Rectal smooth muscle tissue (tissue), 1 donor: ENCODE measurements around the gene KIAA2012.

Source experiments
- H3K27ac ChIP-seq: one replicate; pipeline ENCODE4 v1.7.0; 2013; ENCODE audit warnings: low read depth, low read length, inconsistent platforms
- H3K27me3 ChIP-seq: one replicate; pipeline ENCODE4 v1.7.0; 2013; ENCODE audit warnings: low read length; ENCODE audit not compliant: control insufficient read depth, insufficient read depth
- H3K36me3 ChIP-seq: one replicate; pipeline ENCODE4 v1.7.0; 2013; ENCODE audit warnings: low read length; ENCODE audit not compliant: control insufficient read depth, insufficient read depth
- H3K4me1 ChIP-seq: one replicate; pipeline ENCODE4 v1.7.0; 2013; ENCODE audit warnings: low read length; ENCODE audit not compliant: control insufficient read depth, insufficient read depth
- H3K4me3 ChIP-seq: one replicate; pipeline ENCODE4 v1.7.0; 2013; ENCODE audit warnings: low read length
- H3K9ac ChIP-seq: one replicate; pipeline ENCODE4 v1.7.0; 2013; ENCODE audit warnings: low read length

KIAA2012 gene

DNA sequence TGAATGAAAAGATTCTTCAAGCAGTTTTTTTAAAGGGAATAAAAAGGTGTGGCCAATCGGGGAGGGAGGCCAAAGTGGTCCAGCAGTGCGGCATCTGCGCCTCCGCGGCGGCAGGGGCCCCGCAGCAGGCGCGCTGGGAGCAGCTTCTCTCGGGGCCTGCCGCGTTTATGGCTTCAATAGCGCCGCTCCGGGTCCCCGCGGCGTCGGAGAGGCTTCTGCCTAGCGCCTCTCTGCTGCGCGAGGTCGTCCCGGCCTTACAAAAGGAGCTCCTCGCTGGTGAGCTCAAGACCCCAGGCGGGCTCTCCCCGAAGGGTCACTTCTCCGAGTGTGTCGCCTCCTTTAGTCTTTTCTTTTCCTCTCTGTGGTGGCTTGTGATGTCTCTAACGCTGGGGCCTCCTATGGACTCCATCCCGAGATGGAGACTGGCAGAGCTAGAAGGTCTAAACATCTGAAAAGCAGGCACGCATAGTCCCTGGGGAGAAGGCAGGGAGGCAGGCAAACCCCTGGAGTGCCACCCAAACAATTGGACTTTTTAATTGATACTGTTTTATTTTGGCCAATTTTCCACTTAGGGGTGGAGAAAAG is 98.3 kb downstream of the KIAA2012 start:
- Histone ChIP-seq H3K36me3 (no peaks in the 10 kb centered on the region), H3K9ac (no peak overlapping the region), H3K4me1 (no peaks in the 10 kb centered on the region), H3K27ac (peak overlapping the region; percentile 19), H3K27me3 (no peaks in the 10 kb centered on the region), H3K4me3 (no peak overlapping the region)

DNA sequence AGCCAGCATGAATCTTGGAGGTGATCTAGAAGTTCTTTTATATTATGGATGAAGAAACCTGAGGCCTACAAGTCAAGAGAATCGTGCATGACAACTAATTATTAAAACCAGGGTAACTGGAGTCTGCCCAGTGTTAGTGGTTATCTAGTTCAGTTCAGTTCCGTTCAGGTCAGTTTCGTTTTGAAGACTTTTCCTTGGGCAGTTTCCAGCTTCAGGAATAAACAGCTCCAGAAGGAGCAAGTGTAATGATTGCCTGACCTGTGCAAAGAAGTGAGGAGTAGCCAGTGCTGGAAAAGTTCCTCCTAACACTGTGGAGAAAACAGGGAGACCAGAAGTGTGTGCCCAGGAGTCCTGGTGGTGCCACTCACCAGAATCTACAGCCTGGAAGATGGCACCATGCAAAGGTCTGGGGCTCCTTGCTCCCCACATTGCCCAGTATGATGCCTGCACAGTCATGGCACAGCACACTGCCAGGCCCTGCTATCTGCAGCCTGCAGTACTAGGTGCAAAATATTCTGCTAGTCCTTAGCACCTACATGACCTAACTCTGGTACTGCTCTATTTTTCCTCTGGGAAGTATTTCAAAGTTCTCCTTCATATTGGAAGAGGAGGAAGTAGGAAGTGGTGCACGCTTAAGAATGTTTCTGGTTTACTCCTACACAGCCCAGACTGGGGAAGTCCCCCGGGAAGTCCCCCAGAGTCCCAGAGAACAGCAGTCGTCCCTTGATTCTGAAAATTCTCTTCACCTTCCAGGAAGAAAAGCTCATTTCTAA is 99.6 kb downstream of the KIAA2012 start:
- Histone ChIP-seq H3K4me3 (no peak overlapping the region), H3K9ac (no peak overlapping the region), H3K36me3 (no peaks in the 10 kb centered on the region), H3K27ac (peak overlapping the region; percentile 38), H3K4me1 (no peaks in the 10 kb centered on the region), H3K27me3 (no peaks in the 10 kb centered on the region)

DNA sequence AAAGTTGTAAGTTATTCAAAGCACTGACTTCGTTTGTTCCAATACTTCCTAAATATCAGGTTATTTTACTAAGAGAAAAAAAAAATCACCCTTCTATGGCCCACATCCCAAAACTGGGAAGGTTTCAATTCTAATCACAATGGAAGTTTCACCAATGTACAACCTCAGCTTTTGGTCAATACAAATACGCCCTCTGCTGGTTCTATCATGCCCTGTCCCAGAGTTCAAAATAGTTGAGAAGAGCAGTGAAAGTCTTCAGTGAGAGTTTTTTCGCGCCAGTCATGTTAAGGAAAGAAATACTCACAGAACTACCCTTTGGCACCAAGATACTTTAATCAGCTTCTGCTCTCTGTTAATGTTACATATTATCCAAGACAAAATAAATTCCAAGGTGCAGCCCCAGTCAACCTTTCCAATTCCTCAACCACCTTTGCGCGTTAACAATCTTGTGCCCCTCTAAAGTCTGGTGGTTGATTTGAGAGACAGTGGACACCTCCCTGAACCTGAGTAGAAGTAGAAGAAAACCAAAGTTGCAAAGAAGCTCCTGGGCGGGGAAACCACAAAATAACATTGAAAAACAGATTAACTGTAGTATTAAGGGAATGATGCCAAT is 105.4 kb downstream of the KIAA2012 start:
- no peak overlapping the region for H3K4me3 ChIP-seq
- H3K27me3 ChIP-seq, result no peaks in the 10 kb centered on the region
- no peak overlapping the region for H3K27ac ChIP-seq
- H3K9ac ChIP-seq, result no peak overlapping the region
- H3K4me1 ChIP-seq, result no peaks in the 10 kb centered on the region
- no peaks in the 10 kb centered on the region for H3K36me3 ChIP-seq

DNA sequence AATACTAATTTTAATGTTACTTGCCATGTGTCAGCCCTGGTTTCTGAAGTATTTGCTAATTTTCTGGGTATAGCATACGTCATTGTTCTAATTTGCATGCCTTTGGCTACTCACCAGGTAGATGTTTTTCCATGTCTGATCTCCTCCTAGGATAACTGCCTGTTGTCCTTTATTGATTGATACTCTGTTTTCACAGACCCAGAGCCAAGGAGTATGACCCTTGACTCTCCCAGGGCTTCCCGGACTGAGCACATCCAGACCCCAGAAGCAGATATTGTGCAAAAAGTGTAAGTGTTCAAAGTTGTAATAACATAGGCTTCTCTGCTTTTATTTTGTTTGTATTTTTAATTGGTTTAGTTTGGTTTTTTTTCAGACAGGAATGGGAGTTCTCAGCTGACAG is 111.5 kb downstream of the KIAA2012 start:
- no peaks in the 10 kb centered on the region for H3K36me3 ChIP-seq
- no peak overlapping the region for H3K4me3 ChIP-seq
- no peaks in the 10 kb centered on the region for H3K27me3 ChIP-seq
- no peaks in the 10 kb centered on the region for H3K4me1 ChIP-seq
- no peak overlapping the region for H3K27ac ChIP-seq
- H3K9ac ChIP-seq, result no peak overlapping the region

DNA sequence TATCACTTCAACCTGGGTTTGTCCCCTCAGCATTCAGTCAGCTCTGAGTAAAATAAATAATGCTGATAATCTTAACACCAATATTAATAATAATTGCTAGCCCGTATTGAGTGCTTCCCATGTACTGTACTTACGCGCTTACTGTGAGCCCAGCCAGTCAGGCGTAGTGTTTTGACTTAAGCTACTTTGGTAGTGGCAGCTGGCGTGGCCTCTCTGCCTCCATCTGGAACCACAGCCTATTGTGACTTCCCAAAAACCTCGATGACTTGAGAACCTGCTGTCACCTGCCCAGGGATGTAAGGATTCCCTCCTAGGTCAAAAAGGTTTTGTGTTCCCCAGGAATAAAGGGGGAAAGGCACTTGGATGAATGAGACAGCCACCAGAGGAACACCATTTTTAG is 112.1 kb downstream of the KIAA2012 start:
- no peak overlapping the region for H3K9ac ChIP-seq
- no peak overlapping the region for H3K27ac ChIP-seq
- no peaks in the 10 kb centered on the region for H3K27me3 ChIP-seq
- H3K4me3 ChIP-seq, result no peak overlapping the region
- no peaks in the 10 kb centered on the region for H3K4me1 ChIP-seq
- no peaks in the 10 kb centered on the region for H3K36me3 ChIP-seq

DNA sequence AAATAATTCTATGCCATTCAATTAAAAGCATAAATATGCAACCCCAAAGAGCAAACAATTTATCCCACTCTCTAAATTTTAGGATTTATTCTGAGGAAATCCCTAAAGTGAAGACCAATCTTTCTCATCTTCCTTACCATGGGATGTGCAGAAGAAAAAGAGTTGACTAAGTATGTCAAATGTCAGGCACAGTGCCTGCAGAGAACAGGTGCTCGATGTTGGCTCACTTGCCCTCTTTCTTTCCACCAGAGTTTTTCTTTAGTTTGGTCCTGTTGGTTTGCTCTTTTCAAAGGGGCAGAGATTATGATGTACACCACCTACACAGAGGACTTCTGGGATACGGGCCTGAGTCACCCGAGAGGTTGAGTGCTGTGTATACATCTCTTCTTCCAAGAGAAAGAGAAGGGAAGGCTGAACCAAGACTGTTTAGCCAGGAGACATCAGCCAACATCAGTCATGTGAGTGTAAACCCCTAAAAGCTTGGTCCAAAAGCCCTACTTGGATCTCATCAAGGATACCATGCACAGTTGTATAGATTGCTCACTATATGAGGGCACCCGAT is 113.7 kb downstream of the KIAA2012 start:
- no peak overlapping the region for H3K27ac ChIP-seq
- H3K9ac ChIP-seq, result no peak overlapping the region
- H3K4me3 ChIP-seq, result no peak overlapping the region
- no peaks in the 10 kb centered on the region for H3K4me1 ChIP-seq
- H3K27me3 ChIP-seq, result no peaks in the 10 kb centered on the region
- no peaks in the 10 kb centered on the region for H3K36me3 ChIP-seq

DNA sequence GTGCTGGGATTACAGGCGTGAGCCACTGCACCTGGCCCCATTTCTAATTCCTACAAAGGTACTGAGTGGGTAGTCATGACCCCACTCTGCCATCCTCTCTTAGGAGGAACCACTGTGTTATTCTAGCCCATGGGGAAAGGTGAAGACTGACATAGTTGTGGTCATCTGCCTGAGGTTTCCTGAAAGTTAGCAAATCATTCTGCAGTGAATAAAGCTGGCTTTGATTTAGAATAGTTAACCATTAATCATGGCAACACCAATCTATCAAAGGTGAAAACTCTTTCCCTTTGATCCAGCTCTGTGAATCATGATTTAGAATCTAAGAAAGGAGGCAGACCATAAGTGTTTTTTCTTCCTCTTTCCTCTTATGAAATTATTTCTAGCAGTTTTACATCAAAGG is 114.5 kb downstream of the KIAA2012 start:
- Histone ChIP-seq H3K27me3 (no peaks in the 10 kb centered on the region), H3K36me3 (no peaks in the 10 kb centered on the region), H3K9ac (no peak overlapping the region), H3K4me3 (no peak overlapping the region), H3K4me1 (no peaks in the 10 kb centered on the region), H3K27ac (no peak overlapping the region)

DNA sequence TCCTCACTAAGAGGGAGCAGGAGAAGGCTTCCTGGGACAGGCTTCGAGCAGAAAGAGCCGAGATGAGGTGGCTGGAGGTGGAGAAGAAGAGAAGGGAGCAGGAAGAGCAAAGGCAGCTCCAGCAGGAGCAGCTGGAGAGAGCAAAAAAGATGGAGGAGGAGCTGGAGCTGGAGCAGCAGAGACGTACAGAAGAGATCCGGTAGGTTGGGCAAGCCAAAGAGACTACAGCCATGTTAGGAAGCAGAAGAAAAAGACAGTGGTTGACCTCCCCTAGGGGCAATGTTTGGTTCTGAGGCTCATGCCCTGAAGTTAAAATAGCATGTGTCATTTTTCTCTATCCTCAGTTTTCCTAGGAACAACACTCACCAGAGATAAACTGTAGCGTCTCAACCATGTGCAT is 120.2 kb downstream of the KIAA2012 start:
- no peak overlapping the region for H3K9ac ChIP-seq
- no peaks in the 10 kb centered on the region for H3K4me1 ChIP-seq
- no peaks in the 10 kb centered on the region for H3K27me3 ChIP-seq
- H3K36me3 ChIP-seq, result no peaks in the 10 kb centered on the region
- H3K4me3 ChIP-seq, result no peak overlapping the region
- H3K27ac ChIP-seq, result no peak overlapping the region

DNA sequence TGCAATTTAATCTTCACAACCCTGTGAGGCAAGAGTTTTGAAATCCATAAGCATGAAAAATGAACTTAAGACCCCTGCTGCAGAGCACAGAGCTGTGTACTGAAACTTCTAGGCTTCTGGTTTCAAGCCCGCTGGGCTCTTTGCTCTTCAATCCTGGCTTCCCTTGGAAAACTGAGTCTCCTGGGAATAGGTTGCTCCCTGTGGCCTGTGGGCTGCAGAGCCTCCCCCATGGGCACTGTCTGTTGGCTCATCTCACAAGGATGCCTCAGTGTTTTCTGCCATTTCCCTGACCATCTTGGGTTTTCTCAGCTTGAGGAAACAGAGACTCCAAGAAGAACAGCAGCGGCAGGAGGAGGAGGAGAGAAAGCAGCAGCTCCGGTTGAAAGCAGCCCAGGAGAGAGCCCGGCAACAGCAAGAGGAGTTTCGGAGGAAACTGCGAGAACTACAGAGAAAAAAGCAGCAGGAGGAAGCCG is 120.9 kb downstream of the KIAA2012 start:
- Histone ChIP-seq H3K9ac (no peak overlapping the region), H3K27me3 (no peaks in the 10 kb centered on the region), H3K4me3 (no peak overlapping the region)

DNA sequence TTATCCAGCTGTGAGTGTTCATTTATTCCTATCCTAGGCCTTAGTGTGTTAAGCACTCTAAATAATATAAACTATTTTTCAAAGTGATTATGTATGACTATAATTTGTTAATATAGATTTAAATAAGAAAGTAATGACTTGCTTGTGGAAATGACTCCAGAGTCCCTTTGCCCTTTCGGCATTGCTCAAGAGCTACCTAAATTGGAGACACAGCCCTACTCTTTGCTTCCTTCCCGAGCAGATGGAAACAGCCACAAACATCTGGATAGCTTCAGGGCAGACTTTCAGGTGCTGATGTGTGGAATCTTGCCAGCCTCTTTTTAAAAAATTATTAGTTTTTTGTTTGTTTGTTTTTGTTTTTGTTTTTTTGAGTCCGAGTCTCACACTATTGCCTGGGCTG is 121.4 kb downstream of the KIAA2012 start:
- Histone ChIP-seq H3K36me3 (no peaks in the 10 kb centered on the region), H3K27ac (no peak overlapping the region), H3K9ac (no peak overlapping the region), H3K27me3 (no peaks in the 10 kb centered on the region), H3K4me1 (no peaks in the 10 kb centered on the region), H3K4me3 (no peak overlapping the region)

More for the DNA sequence above, 120.9 kb downstream of the KIAA2012 start:
- Histone ChIP-seq H3K27ac (no peak overlapping the region), H3K36me3 (no peaks in the 10 kb centered on the region), H3K4me1 (no peaks in the 10 kb centered on the region)

DNA sequence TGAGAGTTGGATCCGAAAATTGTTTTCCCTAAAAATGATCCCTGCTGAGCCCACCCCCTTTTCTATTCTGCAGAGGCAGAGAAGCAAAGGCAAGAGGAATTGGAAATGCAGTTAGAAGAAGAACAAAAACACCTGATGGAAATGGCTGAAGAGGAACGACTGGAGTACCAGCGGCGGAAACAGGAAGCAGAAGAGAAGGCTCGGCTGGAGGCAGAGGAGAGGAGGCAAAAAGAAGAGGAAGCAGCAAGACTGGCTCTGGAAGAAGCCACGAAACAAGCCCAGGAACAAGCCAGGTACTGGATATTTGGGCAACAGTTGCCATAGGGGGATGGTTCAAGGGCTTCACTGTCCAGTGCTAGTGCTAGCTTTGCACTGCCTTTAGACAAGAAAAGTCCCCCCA is 123.7 kb downstream of the KIAA2012 start:
- Histone ChIP-seq H3K4me1 (no peaks in the 10 kb centered on the region), H3K9ac (no peak overlapping the region), H3K27ac (no peak overlapping the region), H3K36me3 (no peaks in the 10 kb centered on the region), H3K4me3 (no peak overlapping the region), H3K27me3 (no peaks in the 10 kb centered on the region)

DNA sequence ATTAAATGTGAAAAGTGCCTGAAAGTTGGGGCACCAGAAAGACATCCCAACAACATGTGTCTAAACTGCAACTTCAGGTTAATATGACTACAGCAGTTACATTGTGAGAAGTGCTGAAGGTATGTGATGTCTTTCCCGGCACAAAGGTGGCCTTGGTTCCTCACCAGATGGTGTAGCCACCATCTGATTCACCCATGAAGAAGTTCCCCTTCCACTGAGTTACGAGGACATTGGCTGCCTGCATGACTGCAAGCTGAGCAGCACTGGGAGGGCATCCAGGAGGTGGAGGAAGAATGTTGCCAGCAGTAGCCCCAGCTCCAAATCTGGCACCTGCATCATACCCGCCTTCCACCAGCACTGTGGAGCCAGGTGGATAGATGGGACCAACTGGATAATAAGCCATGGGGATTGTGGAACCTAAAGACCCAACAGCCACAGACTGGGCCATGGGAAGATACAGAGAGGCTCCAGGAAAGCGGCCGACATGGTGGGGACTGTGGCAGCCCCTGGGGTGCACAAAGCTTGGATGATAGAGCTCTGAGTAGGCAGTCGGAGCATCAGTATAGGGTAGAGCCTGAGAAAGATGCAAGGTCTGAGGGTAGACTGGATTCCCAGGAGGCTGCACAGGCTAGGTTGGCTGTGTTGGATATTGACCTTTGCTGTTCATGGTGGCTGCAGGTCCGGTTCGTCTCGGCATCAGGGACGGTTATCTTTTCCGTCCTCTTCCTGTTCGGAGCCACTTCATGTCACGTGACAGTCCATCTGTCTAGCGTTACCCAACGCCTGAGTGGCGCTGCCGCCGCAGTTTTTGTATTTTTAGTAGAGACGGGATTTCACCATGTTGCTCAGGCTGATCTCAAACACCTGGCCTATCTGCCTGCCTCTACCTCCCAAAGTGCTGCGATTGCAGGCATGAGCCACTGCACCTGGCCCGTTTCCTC is 128.4 kb downstream of the KIAA2012 start:
- Histone ChIP-seq H3K9ac (no peak overlapping the region), H3K4me3 (no peak overlapping the region), H3K36me3 (no peaks in the 10 kb centered on the region), H3K27ac (no peak overlapping the region), H3K27me3 (no peaks in the 10 kb centered on the region), H3K4me1 (no peaks in the 10 kb centered on the region)
